NCI-H774 (cell line): ENCODE data around the gene SMTN.
A peak's percentile ranks its signal among the peaks of the same experiment; 100 is the strongest.
"Not testable (repeated sequence)": the region's sequence is repeated elsewhere in the genome, so short reads cannot be mapped to it uniquely, and the experiment has no call there.

ENCODE experiments used
- DNase-seq: peaks from one replicate; lab custom pipeline; 2025; lab: John Stamatoyannopoulos, UW

SMTN gene

GRCh38 chr22:31080848-31081649 is at the start of gene SMTN:
Gene SMTN, plus strand, starts transcription at chr22:31081318. Its CDS starts 1,941 bp downstream, at chr22:31083259.
- peak; percentile 59 for DNase-seq

GRCh38 chr22:31036671-31037550 is 44.2 kb upstream of the SMTN start:
- DNase-seq, result no peak

GRCh38 chr22:31038686-31039085 is 42.4 kb upstream of the SMTN start:
- no peak for DNase-seq

- no peak for DNase-seq
These were observed 41.7 kb upstream of the SMTN start for GRCh38 chr22:31039393-31039792.

- DNase-seq, result no peak
These were observed 40.3 kb upstream of the SMTN start for GRCh38 chr22:31040542-31041398.

- no peak for DNase-seq
These were observed 36.8 kb upstream of the SMTN start for GRCh38 chr22:31044262-31044861.

- no peak for DNase-seq
These were observed 35.1 kb upstream of the SMTN start for GRCh38 chr22:31045900-31046538.

- no peak for DNase-seq
These were observed 34.4 kb upstream of the SMTN start for GRCh38 chr22:31046539-31047226.

GRCh38 chr22:31048570-31048969 is 32.5 kb upstream of the SMTN start:
- DNase-seq, result no peak

- no peak for DNase-seq
These were observed 31.2 kb upstream of the SMTN start for GRCh38 chr22:31049815-31050420.

GRCh38 chr22:31055117-31055634 is 25.9 kb upstream of the SMTN start:
- DNase-seq, result no peak

- peak; percentile 54 for DNase-seq
These were observed 25.4 kb upstream of the SMTN start for GRCh38 chr22:31055635-31056159.

GRCh38 chr22:31056986-31057599 is 24.0 kb upstream of the SMTN start:
- no peak for DNase-seq

GRCh38 chr22:31059663-31060062 is 21.5 kb upstream of the SMTN start:
- DNase-seq, result not testable (repeated sequence)

- no peak for DNase-seq
These were observed 18.4 kb upstream of the SMTN start for GRCh38 chr22:31062566-31063230.

GRCh38 chr22:31064369-31064768 is 16.7 kb upstream of the SMTN start:
- no peak for DNase-seq

GRCh38 chr22:31068970-31069369 is 12.1 kb upstream of the SMTN start:
- DNase-seq, result no peak

GRCh38 chr22:31069691-31070314 is 11.3 kb upstream of the SMTN start:
- DNase-seq, result not testable (repeated sequence)
